HG02763 (cell line): ENCODE data around the gene AKAP12.

Experiments
- ATAC-seq: cut with Tn5 transposase; IDR thresholded peaks from one replicate; pipeline ENCODE4 v1.9.1; 2021; ENCODE audit warnings: mild to moderate bottlenecking, moderate library complexity; ENCODE audit not compliant: unreplicated experiment

AKAP12 gene

DNA sequence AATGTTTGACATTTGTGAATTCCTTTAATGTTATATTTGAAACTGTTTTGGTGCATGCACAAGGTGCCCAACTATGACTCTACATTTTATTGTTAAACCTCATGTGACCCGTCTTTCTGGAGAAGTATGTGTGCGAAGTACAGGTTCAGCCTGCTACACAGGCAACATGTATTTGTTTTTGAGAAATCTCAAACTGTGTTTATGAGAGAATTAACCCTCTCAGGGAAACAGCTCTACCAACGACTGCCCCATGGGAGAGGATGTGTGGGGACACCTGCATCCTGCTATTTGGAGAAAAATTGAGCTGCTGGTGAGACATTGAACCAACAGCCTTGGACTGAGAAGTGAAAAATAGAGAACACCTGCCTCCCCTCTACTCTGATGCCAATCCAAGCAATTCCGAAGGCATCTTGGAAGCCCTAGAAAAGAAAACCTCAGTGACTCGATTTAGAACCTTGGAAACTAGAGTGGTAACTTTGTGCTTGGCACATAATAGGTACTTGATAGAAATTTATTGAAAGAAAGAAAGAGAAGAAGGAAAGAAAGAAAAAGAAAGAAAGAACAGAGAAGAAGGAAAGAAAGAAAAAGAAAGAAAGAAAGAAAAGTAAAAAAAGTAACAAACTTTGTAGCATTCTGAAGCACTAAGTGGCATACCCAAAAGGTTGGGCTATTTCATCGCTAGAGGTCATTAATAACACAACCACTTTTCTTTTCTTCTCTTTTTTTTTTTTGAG, 2.9 kb upstream of the AKAP12 start:
- ATAC-seq, result no peak

- ATAC-seq, result no peak
These were observed 394 bp downstream of the AKAP12 start for GRCh38 chr6:151240036-151240685.

DNA sequence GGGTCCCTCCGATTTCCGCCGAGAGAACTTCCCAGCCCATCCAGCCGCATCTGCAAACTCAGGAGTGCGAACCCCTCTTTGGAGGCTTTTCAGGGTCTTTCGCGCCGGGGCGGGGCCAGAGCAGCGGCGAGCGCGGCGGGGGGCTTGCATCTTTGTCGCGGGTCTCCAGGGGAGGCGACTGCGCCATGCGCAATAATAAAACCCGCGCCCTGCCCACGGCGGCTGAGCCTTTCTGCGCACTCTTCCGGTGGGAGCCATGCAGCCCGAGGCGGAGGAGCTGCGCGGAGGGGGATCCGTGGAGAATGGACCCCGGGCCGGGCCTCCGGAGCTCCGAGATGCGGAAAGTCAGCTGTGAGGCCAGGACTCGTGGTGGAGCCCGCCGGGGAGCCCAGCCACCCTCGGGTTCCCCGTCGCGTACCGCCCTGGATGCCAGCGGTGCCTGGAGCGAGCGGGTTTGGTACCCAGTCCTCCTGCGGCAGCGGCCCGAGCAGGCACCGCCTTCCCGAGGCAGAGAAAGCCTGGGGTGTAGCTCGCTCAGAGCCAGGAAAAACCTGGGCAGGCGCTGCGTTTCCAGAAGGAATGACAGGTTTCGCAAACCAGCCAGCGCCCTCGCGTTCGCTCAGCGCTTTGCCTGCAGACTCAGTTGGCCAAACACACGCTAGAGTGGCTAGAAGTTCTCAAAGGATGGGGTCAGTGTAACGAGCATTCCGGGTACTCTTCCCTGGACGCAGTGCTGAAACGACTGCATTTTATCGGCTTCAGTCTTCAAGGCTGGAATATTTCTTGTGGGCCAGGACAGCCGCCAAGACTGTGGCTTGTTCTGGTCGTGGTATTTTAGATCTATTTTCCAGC, 1.2 kb downstream of the AKAP12 start:
- ATAC-seq, result no peak

- ATAC-seq, result no peak
These were observed 2.1 kb downstream of the AKAP12 start for GRCh38 chr6:151241853-151242252.

DNA sequence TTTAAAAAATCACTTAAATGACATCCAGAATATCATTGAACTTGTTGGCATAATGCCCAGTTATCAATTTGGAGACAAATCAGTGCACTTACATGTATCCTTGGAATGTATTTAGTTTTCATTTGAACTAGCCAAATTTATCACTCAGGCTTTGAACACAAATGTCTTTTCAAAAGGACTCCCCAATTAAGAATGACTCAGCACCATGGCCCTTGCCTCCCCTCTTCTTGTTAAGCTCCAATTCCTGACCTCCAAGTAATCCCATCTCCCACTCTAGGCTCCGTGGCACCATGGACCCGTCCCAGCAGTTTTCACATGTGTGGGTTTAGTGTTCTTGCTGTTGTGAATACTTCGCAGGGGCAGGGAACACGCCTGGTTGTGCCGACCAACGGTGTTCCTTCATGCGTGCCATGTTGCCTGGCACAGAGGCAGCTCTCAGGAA, 2.7 kb downstream of the AKAP12 start:
- no peak for ATAC-seq

DNA sequence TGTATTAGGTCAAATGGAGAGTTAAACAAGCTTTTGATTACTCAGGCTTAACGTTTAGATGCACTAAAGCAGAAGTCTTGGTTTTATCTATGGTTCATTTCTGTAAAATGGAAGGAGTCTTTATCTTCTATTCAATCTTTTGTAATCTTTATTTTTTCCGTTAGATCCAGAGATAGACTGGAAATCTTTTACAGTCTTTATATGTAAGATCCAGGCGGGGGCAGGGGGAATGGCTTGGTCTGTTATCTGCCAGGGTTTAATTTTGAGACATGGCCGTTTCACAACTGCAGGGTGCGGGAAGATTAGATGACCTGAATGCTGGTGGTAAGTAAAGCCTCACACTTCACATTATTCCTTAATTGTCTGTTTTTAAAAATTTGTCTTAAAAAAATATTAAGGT, 3.7 kb downstream of the AKAP12 start:
- ATAC-seq, result no peak

- ATAC-seq, result no peak
These were observed 7.7 kb downstream of the AKAP12 start for GRCh38 chr6:151247490-151247889.

DNA sequence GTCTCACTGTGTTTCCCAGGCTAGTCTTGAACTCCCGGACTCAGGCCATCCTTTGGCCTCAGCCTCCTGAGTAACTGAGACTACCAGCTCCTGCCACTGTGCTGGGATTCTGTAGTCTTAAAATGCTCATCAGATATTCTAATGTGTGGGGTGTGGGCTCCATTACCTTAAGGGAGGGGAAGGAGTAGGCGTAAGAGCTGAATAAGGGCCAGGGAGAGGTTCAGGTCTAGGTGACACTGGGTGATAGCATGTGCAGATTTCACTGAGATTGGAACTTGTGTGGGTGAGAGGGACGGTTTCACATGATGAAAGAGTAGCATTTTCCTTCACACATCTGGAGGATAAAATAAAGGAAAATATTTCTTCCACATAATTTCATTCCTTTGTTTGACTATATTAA, 8.5 kb downstream of the AKAP12 start:
- no peak for ATAC-seq

DNA sequence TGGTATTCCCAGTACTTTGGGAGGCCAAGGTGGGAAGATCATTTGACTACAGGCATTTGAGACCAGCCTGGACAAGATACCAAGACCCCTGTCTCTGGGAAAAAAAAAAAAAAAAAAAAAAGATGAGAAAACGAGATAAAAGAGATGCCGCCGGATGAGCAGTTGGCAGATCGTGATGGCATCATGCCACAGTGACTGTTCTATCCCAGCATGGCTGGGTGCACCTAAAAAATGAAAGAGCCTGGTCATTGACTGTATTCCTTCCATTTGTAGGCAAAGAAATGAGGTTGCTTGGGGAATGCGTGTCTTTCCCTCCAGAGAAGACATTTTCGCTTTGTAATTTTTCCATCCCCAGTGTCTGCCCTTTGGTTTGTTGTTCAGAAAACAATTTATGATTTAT, 12.9 kb downstream of the AKAP12 start:
- ATAC-seq, result no peak

DNA sequence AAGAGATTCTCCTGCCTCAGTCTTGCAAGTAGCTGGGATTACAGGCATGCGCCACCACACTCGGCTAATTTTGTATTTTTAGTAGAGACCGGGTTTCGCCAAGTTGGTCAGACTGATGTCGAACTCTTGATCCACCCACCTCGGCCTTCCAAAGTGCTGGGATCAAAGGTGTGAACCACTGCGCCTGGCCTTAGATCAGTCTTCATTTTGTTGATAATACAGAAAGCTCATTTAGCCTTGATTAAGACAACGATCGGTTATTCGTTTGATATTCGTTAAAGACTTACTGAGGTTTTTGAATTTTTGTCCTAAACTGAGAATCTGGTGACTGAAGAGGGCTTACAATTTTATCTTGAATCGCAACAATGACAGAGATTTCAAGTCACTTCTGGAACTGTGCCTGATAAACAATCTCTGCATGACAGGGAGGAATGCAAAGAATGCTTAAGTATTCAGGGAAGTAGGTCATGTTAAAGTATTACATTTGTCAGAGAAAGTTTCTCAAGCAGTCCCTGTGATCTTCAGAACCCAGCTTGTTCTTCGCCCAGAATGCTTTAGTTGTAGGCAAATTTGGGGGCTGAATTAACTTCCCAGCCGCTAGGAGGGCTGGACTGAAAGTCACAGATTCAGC, 14.8 kb downstream of the AKAP12 start:
- no peak for ATAC-seq

DNA sequence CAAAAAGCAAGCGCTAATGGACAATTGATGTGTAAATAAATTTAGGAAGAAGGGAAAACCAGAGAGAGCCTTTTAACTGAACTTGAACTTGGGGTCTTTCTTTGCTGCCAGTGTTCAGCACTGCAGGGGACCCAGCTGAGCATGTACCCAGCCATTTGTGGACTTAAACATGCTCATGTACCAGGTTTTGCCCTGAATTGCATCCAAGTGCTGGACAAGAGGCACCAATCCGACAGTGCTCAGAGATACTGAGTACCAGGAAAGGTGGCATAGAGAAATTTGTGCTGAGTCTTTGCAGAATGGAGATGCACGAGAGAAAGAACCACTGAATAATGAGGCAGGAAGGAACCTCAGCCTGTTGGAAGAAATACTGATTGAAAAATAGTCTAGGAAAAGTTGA, 16.0 kb downstream of the AKAP12 start:
- ATAC-seq, result no peak

- ATAC-seq, result no peak
These were observed 18.2 kb downstream of the AKAP12 start for GRCh38 chr6:151257985-151258445.

DNA sequence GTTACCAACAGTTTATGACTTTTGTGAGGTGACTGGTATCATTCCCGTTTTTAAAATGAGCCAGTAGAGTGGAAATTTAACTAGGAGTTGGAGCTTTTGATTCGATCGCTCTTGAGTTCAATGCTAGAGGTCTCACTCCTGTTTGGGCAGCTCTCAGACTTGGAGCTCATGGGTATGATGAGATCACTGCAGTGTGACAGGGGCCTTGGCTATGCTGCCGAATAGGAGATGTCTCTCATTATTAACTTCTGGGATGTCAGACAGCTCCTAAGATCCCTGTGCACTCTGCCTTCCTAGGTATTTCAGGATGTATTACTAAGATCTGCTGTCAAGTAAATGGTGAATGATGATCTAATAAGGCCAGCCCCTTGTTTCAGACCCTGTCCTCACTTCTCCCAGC, 20.4 kb downstream of the AKAP12 start:
- ATAC-seq, result no peak

GRCh38 chr6:151263035-151263434, 23.3 kb downstream of the AKAP12 start:
- no peak for ATAC-seq

- no peak for ATAC-seq
These were observed 24.2 kb downstream of the AKAP12 start for GRCh38 chr6:151263967-151264366.

- ATAC-seq, result no peak
These were observed 25.5 kb downstream of the AKAP12 start for GRCh38 chr6:151265282-151265681.

GRCh38 chr6:151269321-151269995, 29.7 kb downstream of the AKAP12 start:
- ATAC-seq, result no peak

- ATAC-seq, result no peak
These were observed 35.4 kb downstream of the AKAP12 start for GRCh38 chr6:151275121-151275520.

GRCh38 chr6:151275566-151275965, 35.8 kb downstream of the AKAP12 start:
- no peak for ATAC-seq

- ATAC-seq, result no peak
These were observed 36.5 kb downstream of the AKAP12 start for GRCh38 chr6:151276112-151276740.
